Neural progenitor cell (in vitro differentiated cells): ENCODE data around the gene HTR3D. TPM values are rescaled to one million over a fixed set of nuclear protein-coding genes. Genes with fewer than 3 reads are reported as not detected.
"Not testable (repeated sequence)": the region's sequence is repeated elsewhere in the genome, so short reads cannot be mapped to it uniquely, and the experiment has no call there.

ENCODE experiments used
- DNase-seq: peaks from one replicate; pipeline ENCODE4 v3.0.0-alpha.2; 2016; ENCODE audit warnings: low spot score
- H2AFZ ChIP-seq: fragments of 200-600 bp; sonication (generic); replicated peaks from 2 replicates; pipeline ENCODE4 v1.6.1; 2016; ENCODE audit warnings: antibody characterized with exemption
- H3F3A ChIP-seq: fragments of 200-600 bp; sonication (generic); 2 replicates; pipeline ENCODE4 v1.6.1; 2016; ENCODE audit warnings: antibody characterized with exemption, low read depth
- H3K27ac ChIP-seq: fragments of 200-600 bp; sonication (generic); 2 replicates; pipeline ENCODE4 v1.5.1; 2016; ENCODE audit warnings: mild to moderate bottlenecking
- H3K27me3 ChIP-seq: fragments of 200-600 bp; sonication (generic); 2 replicates; pipeline ENCODE4 v1.6.1; 2016; ENCODE audit warnings: mild to moderate bottlenecking, moderate library complexity
- H3K36me3 ChIP-seq: fragments of 200-600 bp; sonication (generic); 2 replicates; pipeline ENCODE4 v1.5.1; 2016
- H3K4me1 ChIP-seq: fragments of 200-600 bp; sonication (generic); 2 replicates; pipeline ENCODE4 v1.6.1; 2016; ENCODE audit warnings: mixed run types
- H3K4me2 ChIP-seq: fragments of 200-600 bp; sonication (generic); 2 replicates; pipeline ENCODE4 v1.6.1; 2016
- H3K4me3 ChIP-seq: fragments of 200-600 bp; sonication (generic); 2 replicates; pipeline ENCODE4 v1.5.1; 2016
- H3K79me2 ChIP-seq: fragments of 200-600 bp; sonication (generic); 2 replicates; pipeline ENCODE4 v1.6.1; 2016; ENCODE audit warnings: low read depth
- H3K9ac ChIP-seq: fragments of 200-600 bp; sonication (generic); 2 replicates; pipeline ENCODE4 v1.6.1; 2016
- H3K9me3 ChIP-seq: fragments of 200-600 bp; sonication (generic); 2 replicates; pipeline ENCODE4 v1.5.1; 2016; ENCODE audit warnings: low read depth
- H4K20me1 ChIP-seq: fragments of 200-600 bp; sonication (generic); 2 replicates; pipeline ENCODE4 v1.6.1; 2016; ENCODE audit warnings: low read depth
- H3K27ac Mint-ChIP-seq: 3 replicates; pipeline ENCODE4 v1.8.0; 2021; ENCODE audit warnings: mixed read lengths
- H3K27me3 Mint-ChIP-seq: 2 replicates; pipeline ENCODE4 v1.8.0; 2022; ENCODE audit warnings: low read depth, mild to moderate bottlenecking, inconsistent platforms, moderate library complexity, mixed read lengths; ENCODE audit not compliant: insufficient read depth
- H3K36me3 Mint-ChIP-seq: 3 replicates; pipeline ENCODE4 v1.8.0; 2021; ENCODE audit warnings: mixed read lengths
- H3K4me1 Mint-ChIP-seq: 3 replicates; pipeline ENCODE4 v1.8.0; 2021; ENCODE audit warnings: mixed read lengths
- H3K4me3 Mint-ChIP-seq: 3 replicates; pipeline ENCODE4 v1.8.0; 2021; ENCODE audit warnings: mild to moderate bottlenecking, moderate library complexity, mixed read lengths
- H3K9me3 Mint-ChIP-seq: 3 replicates; pipeline ENCODE4 v1.8.0; 2020; ENCODE audit warnings: mixed read lengths
- CTCF ChIP-seq: fragments of 200-600 bp; sonication (generic); IDR thresholded peaks from 2 replicates; pipeline ENCODE4 v1.5.1; 2017; ENCODE audit warnings: antibody characterized with exemption, mild to moderate bottlenecking
- EZH2 ChIP-seq: fragments of 200-600 bp; sonication (generic); IDR thresholded peaks from 2 replicates; pipeline ENCODE4 v1.6.1; 2017; ENCODE audit warnings: antibody characterized with exemption, mild to moderate bottlenecking, moderate library complexity
- EZH2phosphoT487 ChIP-seq: fragments of 200-600 bp; sonication (generic); IDR thresholded peaks from 2 replicates; pipeline ENCODE4 v1.6.1; 2017; ENCODE audit warnings: antibody characterized with exemption
- total RNA-seq: library from RNA; depleted of rRNA; stranded (reverse); fragments of >200 nt; gene quantifications from 2 replicates; pipeline ENCODE4 v1.2.3, GENCODE V29; 2015; ENCODE audit warnings: low replicate concordance

The HTR3D gene
- total RNA-seq, 1 donor from 2014 or later, result not detected

DNA sequence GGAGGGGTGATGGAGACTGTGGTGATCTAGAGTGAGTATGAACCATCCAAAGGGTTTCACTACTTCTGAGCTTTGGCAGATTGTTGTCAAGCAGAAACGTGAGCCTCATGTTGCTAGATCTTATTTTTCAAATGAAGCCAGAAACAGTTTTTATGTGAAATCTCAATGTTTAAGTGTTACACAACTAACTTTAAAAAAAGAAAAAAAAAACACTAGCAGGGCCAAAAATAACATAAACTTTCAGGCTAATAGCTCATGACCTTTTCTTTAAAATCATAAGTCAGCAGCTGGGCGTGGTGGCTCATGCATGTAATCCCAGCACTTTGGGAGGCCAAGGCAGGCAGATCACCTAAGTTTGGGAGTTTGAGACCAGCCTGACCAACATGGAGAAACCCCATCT is 2.1 kb upstream of the HTR3D start:
- no peak overlapping the region for H3K4me3 ChIP-seq
- TF ChIP-seq CTCF (no peak), EZH2phosphoT487 (no peak), EZH2 (no peak)
- Mint-ChIP-seq H3K4me3 (no peak overlapping the region), H3K27ac (no peak overlapping the region), H3K9me3 (no peaks in the 10 kb centered on the region), H3K36me3 (no peaks in the 10 kb centered on the region), H3K4me1 (no peaks in the 10 kb centered on the region), H3K27me3 (peaks cover 2% of the 10 kb centered on the region)
- DNase-seq, result no peak
- H3K9ac ChIP-seq, result no peak overlapping the region
- no peak overlapping the region for H3K27ac ChIP-seq
- no peaks in the 10 kb centered on the region for H3K79me2 ChIP-seq
- H3K4me2 ChIP-seq, result no peak overlapping the region
- no peaks in the 10 kb centered on the region for H4K20me1 ChIP-seq
- H3K4me1 ChIP-seq, result no peaks in the 10 kb centered on the region
- no peak overlapping the region for H2AFZ ChIP-seq
- no peaks in the 10 kb centered on the region for H3F3A ChIP-seq
- no peaks in the 10 kb centered on the region for H3K9me3 ChIP-seq
- H3K27me3 ChIP-seq, result no peaks in the 10 kb centered on the region
- no peaks in the 10 kb centered on the region for H3K36me3 ChIP-seq

DNA sequence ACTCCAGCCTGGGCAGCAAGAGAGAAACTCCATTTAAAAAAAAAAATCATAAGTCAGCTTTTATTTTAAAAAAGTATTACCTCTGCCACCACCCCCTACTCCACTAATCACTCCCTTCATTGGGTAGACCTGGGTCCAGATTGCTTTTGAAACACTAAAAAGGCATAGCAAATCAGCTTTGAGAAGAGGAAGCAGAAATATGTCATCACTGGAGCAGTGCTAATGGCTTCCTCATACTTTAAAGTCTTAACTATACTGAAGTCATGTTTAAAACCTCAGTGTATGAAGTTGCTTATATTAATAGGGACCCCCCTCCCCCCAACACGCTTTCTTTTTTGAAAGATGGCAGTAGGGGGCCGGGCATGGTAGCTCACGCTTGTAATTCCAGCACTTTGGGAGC is 1.0 kb upstream of the HTR3D start:
- Histone ChIP-seq H3K4me2 (no peak overlapping the region), H3K4me1 (no peaks in the 10 kb centered on the region), H3K9ac (no peak overlapping the region), H2AFZ (no peak overlapping the region), H4K20me1 (no peaks in the 10 kb centered on the region), H3K36me3 (no peaks in the 10 kb centered on the region), H3K27ac (no peak overlapping the region), H3K9me3 (no peaks in the 10 kb centered on the region), H3K4me3 (no peak overlapping the region), H3K79me2 (no peaks in the 10 kb centered on the region), H3K27me3 (no peaks in the 10 kb centered on the region), H3F3A (no peaks in the 10 kb centered on the region)
- Mint-ChIP-seq H3K36me3 (no peaks in the 10 kb centered on the region), H3K27me3 (peaks cover 2% of the 10 kb centered on the region), H3K9me3 (no peaks in the 10 kb centered on the region), H3K4me1 (no peaks in the 10 kb centered on the region), H3K27ac (no peak overlapping the region), H3K4me3 (no peak overlapping the region)
- DNase-seq, result no peak
- TF ChIP-seq EZH2phosphoT487 (no peak), EZH2 (no peak), CTCF (no peak)

DNA sequence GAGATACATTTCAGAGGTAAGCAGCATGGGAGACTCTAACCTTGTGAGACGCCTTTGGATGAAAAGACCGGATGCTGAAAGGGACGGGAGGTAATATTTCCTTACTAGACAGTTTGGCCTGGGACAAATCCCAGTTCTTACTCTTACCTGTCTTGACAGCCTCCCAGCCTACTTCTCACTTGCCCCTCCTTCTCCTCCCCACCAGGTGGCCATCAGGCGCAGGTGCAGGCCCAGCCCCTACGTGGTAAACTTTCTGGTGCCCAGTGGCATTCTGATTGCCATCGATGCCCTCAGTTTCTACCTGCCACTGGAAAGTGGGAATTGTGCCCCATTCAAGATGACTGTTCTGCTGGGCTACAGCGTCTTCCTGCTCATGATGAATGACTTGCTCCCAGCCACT is 6.3 kb downstream of the HTR3D start:
- H3K4me3 Mint-ChIP-seq, result no peak overlapping the region
- Histone ChIP-seq H3F3A (no peaks in the 10 kb centered on the region), H2AFZ (no peak overlapping the region), H3K4me2 (no peak overlapping the region), H4K20me1 (no peaks in the 10 kb centered on the region), H3K79me2 (no peaks in the 10 kb centered on the region), H3K36me3 (no peaks in the 10 kb centered on the region), H3K27ac (no peak overlapping the region), H3K9me3 (no peaks in the 10 kb centered on the region), H3K4me3 (no peak overlapping the region), H3K9ac (no peak overlapping the region), H3K27me3 (no peaks in the 10 kb centered on the region), H3K4me1 (no peaks in the 10 kb centered on the region)
- H3K27ac Mint-ChIP-seq, result no peak overlapping the region
- H3K9me3 Mint-ChIP-seq, result no peaks in the 10 kb centered on the region
- TF ChIP-seq CTCF (no peak), EZH2phosphoT487 (no peak), EZH2 (no peak)
- no peak for DNase-seq
- peaks cover 4% of the 10 kb centered on the region for H3K27me3 Mint-ChIP-seq
- H3K4me1 Mint-ChIP-seq, result peaks cover 7% of the 10 kb centered on the region
- no peaks in the 10 kb centered on the region for H3K36me3 Mint-ChIP-seq

- not testable (repeated sequence) for H4K20me1 ChIP-seq, H3K4me3 Mint-ChIP-seq, H3K27me3 ChIP-seq, H3K9ac ChIP-seq, H3K27ac Mint-ChIP-seq, DNase-seq, H3K36me3 ChIP-seq, H3K4me3 ChIP-seq, H3K9me3 ChIP-seq, H3K79me2 ChIP-seq, H3K9me3 Mint-ChIP-seq, H3K4me2 ChIP-seq, H3F3A ChIP-seq, H3K36me3 Mint-ChIP-seq, H2AFZ ChIP-seq, H3K4me1 Mint-ChIP-seq, H3K27ac ChIP-seq, H3K27me3 Mint-ChIP-seq, H3K4me1 ChIP-seq
Observed at GRCh38 chr3:184038307-184038706, 6.8 kb downstream of the HTR3D start.
